ENCODE measurements around the gene CGB8. TPM values are rescaled to one million over a fixed set of nuclear protein-coding genes. Genes with fewer than 3 reads are reported as not detected.

Gene CGB8
- total and polyA plus RNA-seq, 2 of the 8 experiments (the other 6 are each of a cell fraction or from before 2014, with no cell fraction given), result 0.09 TPM; not detected in 1

DNA sequence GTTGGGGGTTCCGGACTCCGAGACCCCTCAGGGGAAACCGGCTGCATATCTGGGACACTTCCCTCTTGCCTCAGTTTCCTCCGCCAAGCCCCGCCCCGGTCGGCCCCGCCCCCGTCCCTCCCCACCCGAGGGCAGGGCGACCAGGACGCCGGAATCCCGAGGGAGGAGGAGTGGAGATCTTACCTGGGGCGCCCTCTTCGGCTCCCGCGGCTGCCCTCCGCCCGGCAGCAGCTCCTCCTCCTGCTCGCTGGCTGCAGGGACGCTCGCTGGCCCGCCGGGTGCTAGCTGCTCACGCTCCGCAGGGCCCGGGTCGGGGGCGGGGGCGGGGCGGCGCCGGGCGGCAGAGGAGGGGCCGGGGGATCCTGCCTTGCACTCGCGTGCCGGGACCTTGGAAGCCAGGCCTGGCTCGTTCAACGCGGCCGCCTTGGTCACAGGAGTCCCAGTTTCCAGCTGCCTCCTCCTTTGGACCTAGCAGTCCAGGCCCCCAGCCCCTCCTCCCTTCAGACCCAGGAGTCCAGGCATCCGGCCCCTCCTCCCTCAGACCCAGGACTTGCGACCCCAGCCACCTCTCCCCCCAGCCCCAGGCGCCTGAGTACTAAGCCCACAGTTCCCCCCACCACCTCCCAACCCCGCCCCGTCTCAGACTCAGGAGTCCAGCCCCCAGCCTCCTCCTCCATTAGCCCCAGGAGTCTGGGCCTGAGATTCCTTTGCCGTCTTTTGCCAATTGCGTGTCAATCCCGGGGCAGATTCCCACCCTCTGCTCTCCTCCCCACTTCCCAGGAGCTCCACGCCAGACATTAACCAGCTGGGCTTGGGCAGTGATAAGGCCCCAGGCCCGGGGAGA lies 16.1 kb upstream of the CGB8 start, which contains the start of gene NTF4:
Gene NTF4, minus strand, starts transcription at position 51 of the 844 bp plus-strand sequence. CDS start 2,821 bp downstream, outside the sequence.
- H3K56ac ChIP-seq (replicated peaks; ENCODE audit: insufficient read length, low read depth, low read length), result no peak within 1 kb of the TSS
- WGBS, 2 experiments (ENCODE audit: extremely low coverage in 1 of 2, insufficient coverage in 1 of 2, insufficient read length in 1 of 2, insufficient replicate concordance in 2 of 2, low coverage in 1 of 2, low lambda C conversion rate in 2 of 2, missing lambda C conversion rate in 1 of 2), result 4% methylated on average over 9 of the region's 53 CpGs; no CpG with 5 or more reads in 1 of the 2 experiments
- H3K79me2 ChIP-seq (ENCODE audit: control insufficient read depth in 1 of 2, insufficient read depth in 2 of 2, low read length in 2 of 2), result no peaks in the 10 kb centered on the region
- no peaks in the 10 kb centered on the region for H3K36me3 ChIP-seq (ENCODE audit: control insufficient read depth in 2 of 4, insufficient read depth in 4 of 4, low read length in 3 of 4)
- peak within 1 kb of the TSS; percentile 66 for H4K5ac ChIP-seq (ENCODE audit: insufficient read length, low read depth, low read length)
- peaks cover under 1 to 43% (median 36%) of the 10 kb centered on the region in 4 experiments for H3K27me3 ChIP-seq (replicated peaks in 1 of 4; ENCODE audit: control insufficient read depth in 3 of 4, extremely low read depth in 1 of 4, insufficient read depth in 3 of 4, low read length in 3 of 4)
- 0 out of 2 replicates have a peak within 1 kb of the TSS, but pooled peaks have one; percentile 17 for H2AFZ ChIP-seq (ENCODE audit: low read length)
- peak within 1 kb of the TSS; percentile 59 for H4K91ac ChIP-seq (replicated peaks; ENCODE audit: insufficient read length, low read length)
- H2BK20ac ChIP-seq (ENCODE audit: low read length), result no peak within 1 kb of the TSS
- H2BK15ac ChIP-seq (ENCODE audit: low read length), result no peak within 1 kb of the TSS
- H3K9ac ChIP-seq (replicated peaks in 1 of 4; ENCODE audit: extremely low read depth in 1 of 4, low read depth in 3 of 4, low read length in 3 of 4), result peak within 1 kb of the TSS in 1 of 4 experiments; percentile 28; a peak in 1 of 7 replicates
- H3K4me3 ChIP-seq (ENCODE audit: extremely low read depth in 1 of 4, insufficient read depth in 2 of 4, low read depth in 3 of 4, low read length in 4 of 4), result peak within 1 kb of the TSS; percentile 28 to 61 (median 31)
- peaks cover 8% of the 10 kb centered on the region for H3K23me2 ChIP-seq (ENCODE audit: low read depth, low read length)
- H4K20me1 ChIP-seq (replicated peaks in 1 of 2; ENCODE audit: control insufficient read depth in 1 of 2, insufficient read depth in 2 of 2, low read length in 2 of 2), result no peaks in the 10 kb centered on the region
- H2BK120ac ChIP-seq (replicated peaks; ENCODE audit: low read depth, low read length), result no peak within 1 kb of the TSS
- no peak within 1 kb of the TSS; the same call in none of the 2 replicates for H4K8ac ChIP-seq (ENCODE audit: extremely low read depth, insufficient read depth, low read length)
- no peak within 1 kb of the TSS; the same call in 1 of the 2 replicates for H2BK5ac ChIP-seq (ENCODE audit: low read depth, low read length)
- ChIA-PET CTCF (ENCODE audit: partially characterized antibody) (interaction anchor here (0.6 to 1.8 kb wide), 8 partner anchors 10 to 415 kb away, joined by 3 to 7 read pairs (median 4); partner anchors contain the start of genes GYS1 and RUVBL2), POLR2A (ENCODE audit: partially characterized antibody) (interaction anchor here (0.9 to 1.5 kb wide), 3 partner anchors 13 to 53 kb away, joined by 3 read pairs; no protein-coding TSS in a partner anchor)
- no peak within 1 kb of the TSS for H3K4ac ChIP-seq (replicated peaks; ENCODE audit: insufficient read length, low read depth, low read length)
- no peaks in the 10 kb centered on the region for H3K79me1 ChIP-seq (ENCODE audit: low read depth, low read length)
- peak within 1 kb of the TSS; percentile 85 for H3K18ac ChIP-seq (ENCODE audit: extremely low read depth, low read length)
- FAIRE-seq (no peak), DNase-seq (ENCODE audit: low read depth in 1 of 2, low spot score in 2 of 2) (peak in 1 of 2 experiments; percentile 78)
- H3K4me1 ChIP-seq (replicated peaks in 1 of 4; ENCODE audit: control insufficient read depth in 3 of 4, insufficient read depth in 4 of 4, low read length in 3 of 4), result peaks cover 0 to 22% (median 17%) of the 10 kb centered on the region in 4 experiments; a peak in 6 of 7 replicates
- peak within 1 kb of the TSS; percentile 50; the same call in 1 of the 2 replicates for H2BK12ac ChIP-seq (ENCODE audit: low read depth, low read length)
- no peak within 1 kb of the TSS for H3K27ac ChIP-seq (ENCODE audit: low read depth, low read length)
- peak within 1 kb of the TSS; percentile 88 to 90 for H3K4me2 ChIP-seq (ENCODE audit: insufficient read depth in 1 of 2, low read depth in 2 of 2, low read length in 2 of 2)
- no peak within 1 kb of the TSS for H2AK5ac ChIP-seq (ENCODE audit: low read depth, low read length)
- no peaks in the 10 kb centered on the region for H3K9me3 ChIP-seq (ENCODE audit: insufficient read depth in 2 of 2, low read depth in 1 of 2, low read length in 1 of 2)
- TF ChIP-seq POLR2A (IDR thresholded peaks at IDR 0.05; ENCODE audit: control extremely low read depth in 1 of 2, low read depth in 2 of 2, low read length in 2 of 2), result no peak
- peak; percentile 38 for TF ChIP-seq KDM4A (IDR thresholded peaks at IDR 0.05; ENCODE audit: low read depth, low read length, severe bottlenecking)
- TF ChIP-seq YY1 (IDR thresholded peaks at IDR 0.05; ENCODE audit: low read depth, low read length), result no peak
- no peak for TF ChIP-seq MAFK (IDR thresholded peaks at IDR 0.05; ENCODE audit: low read depth, low read length)
- TF ChIP-seq SP1 (IDR thresholded peaks at IDR 0.05; ENCODE audit: low read depth, low read length), result no peak
- no peak for TF ChIP-seq SRF (IDR thresholded peaks at IDR 0.05; ENCODE audit: low read depth, low read length)
- TF ChIP-seq ASH2L (IDR thresholded peaks at IDR 0.05; ENCODE audit: low read length), result no peak
- H3K14ac ChIP-seq (ENCODE audit: insufficient read length), result no peak within 1 kb of the TSS
- no peak within 1 kb of the TSS for H3K23ac ChIP-seq (ENCODE audit: insufficient read length)

All from H1 (cell line).